MV-4-11 (cell line): ENCODE results near the gene TXNL1.
"Not testable (repeated sequence)": the region's sequence is repeated elsewhere in the genome, so short reads cannot be mapped to it uniquely, and the experiment has no call there.

ENCODE experiments used
- DNase-seq: peaks from one replicate; lab custom pipeline; 2025; lab: John Stamatoyannopoulos, UW

The TXNL1 gene

DNA sequence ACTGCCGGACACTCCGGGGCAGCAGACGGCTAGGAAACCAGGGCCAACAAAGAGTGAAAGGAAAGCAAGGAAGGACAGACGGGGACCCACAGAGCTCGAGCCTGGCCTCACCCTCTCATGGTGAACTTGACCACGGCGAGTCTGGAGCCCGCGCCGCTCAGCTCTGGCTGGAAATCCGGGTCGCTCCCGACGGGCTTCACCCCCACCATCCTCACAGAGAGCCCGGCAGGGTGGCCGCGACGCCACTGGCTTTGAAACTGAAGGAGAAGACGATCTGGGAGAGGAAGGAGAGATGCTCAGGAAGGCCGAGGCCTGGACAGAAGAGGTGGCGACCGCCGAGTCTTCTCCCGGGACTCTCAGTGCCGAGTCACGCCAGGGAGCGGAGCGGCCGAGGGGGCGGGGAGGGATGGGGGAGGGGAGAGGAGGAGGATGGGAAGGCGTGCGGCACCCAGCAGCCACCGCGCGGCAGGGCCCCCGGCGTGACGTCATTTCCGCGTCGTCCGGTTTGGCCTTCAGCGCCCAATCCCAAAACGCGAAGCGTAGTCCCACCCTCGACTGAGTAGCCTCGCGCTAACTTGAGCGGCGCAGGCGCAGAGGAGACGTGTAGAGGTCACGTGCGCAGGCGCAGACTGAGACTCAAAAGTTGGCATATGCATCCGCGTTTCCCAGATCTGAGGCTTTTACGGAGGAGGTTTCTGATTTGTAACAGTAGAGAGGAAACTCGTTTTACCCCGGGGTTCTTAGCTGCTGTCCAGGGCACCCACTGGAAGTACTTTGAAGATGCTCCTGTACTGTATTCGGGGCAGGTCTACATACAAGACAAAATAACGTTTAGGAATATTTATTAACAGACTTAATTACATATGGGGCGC is at the start of gene TXNL1:
Gene TXNL1, minus strand, starts transcription at position 361 of the 872 bp plus-strand sequence. Its CDS starts 152 bp downstream, at position 209.
- peak; percentile 99 for DNase-seq

DNA sequence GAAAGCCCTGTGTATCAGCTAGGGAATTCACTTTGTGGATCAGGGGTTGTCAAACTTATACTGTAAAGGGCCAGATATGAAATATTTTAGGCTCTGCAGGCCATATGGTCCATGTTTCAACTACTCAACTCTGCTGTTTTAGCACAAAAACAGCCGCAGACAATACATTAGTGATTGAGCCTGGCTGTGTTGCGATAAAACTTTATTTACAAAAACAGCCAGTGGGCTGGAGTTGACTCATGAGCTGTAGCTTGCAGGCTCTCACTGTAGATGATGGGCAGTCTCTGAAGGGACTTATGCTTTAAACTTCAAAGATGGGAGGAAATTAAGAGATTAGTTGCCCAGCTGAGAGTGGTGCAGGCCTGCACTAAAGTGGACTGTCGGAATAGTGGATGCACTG is 45.9 kb upstream of the TXNL1 start:
- no peak for DNase-seq

DNA sequence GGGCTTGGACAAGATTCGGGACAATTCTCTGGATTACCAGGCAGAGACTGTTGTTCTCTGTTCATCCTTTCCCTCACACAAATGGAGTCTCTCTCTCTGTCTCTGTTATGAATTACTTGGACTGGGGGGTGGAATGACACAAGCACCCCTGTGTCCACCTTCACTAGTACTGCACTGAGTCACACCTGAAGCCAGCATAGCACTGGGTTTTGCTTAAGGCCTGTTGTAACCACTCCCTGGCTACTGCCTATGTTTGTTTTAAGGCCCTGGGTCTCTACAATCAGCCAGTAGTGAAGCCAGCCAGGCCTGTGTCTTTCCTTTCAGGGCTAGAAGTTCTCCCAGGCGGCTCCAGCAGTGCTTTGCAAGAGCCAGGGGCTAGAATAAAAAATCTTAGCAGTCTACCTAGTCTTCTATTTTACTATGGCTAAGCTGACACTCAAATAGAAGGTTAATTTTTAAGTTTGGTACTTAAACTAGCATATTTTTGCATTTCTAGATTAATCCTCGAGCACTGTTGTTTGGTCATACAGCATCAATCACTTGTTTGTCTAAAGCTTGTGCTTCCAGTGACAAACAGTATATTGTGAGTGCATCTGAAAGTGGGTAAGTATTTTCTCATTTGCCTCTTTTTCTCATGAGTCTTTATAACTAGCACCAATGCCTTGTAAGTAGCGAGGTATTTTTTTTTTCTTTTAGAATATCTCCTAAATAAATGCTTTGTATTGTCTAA is 40.6 kb upstream of the TXNL1 start:
- no peak for DNase-seq

DNA sequence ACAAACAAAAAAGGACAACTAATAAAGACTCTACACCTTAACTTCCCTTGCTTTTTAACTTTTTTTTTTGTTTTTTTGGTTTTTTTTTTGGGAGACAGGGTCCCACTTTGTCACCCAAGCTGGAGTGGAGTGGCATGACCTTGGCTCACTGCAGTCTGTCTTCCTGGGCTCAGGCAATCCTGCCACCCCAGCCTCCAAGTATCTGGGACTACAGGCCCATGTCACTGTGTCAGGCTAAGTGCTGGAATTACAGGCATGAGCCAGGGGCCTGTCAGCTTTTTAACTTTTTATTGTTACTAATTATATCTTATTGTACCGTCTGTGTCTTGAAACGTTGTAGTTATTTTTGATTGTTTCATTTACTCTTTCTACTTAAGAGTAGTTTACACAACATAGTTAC is 38.2 kb upstream of the TXNL1 start:
- no peak for DNase-seq

DNA sequence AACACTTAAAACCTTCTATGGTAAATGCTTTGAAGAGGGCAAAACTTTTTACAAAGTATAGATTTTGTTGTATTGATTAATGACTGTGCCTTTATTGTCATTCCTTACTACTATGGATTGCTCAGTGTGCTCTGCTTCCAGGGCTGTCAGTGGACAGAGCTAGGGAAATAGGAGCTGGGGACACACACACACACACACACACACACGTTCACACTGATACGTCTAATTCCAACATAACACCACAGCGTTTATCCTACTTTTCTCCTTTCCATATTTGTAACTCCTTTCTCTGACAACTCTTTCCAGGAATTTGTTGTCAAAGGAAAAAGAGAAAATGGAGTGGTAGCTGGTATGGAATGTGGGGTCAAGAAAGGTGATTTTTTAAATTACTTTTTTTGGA is 34.6 kb upstream of the TXNL1 start:
- DNase-seq: no peak

DNA sequence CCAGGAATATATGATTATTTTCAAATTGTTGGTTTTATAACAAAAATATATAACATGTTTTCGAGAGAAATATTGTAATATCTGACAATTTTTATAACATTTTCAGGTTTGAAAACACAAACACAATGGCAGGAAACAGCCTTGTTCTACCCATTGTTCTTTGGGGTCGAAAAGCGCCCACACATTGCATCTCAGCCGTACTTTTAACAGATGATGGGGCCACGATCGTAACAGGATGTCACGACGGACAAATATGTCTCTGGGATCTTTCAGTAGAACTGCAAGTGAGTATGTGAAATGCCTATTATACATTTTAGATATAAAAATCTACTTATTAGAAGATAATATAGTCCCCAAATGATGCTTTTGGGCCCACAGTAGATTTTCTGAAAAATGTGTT is 34.0 kb upstream of the TXNL1 start:
- DNase-seq: no peak

DNA sequence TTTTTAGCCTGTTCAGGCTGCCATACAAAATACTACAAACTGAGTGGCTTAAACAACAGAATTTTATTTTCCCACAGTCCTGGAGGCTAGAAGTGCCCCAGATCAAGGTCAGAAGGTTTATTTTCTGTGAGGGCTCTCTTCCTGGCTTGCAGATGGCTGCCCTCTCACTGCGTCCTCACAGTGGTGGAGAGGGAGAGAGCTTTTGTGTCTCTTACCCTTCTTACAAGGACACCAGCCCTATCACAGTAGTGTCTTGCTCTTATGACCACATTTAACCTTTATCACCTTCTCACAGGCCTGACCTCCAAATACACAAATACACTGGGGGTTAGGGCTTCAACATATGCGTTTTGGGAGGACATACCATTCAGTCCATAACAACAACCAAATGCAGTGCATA is 24.5 kb upstream of the TXNL1 start:
- DNase-seq: no peak

DNA sequence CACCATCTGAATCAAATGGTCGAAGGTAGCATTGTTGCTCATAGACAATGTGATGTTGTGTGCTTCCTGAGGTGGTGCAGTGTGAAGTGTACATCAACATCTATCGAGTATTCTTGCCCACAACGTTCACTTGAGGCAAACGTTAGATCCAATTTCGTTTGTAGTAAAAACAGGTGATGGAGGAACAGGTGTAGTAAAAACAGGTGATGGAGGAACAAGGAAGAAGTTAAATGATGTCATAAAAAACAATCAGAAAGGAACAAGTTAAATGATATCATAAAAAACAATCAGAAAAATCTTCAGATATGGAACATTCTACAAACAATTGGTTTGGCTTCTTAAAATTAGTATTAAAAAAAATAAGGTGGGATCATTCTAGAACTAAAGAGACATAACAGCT is 24.1 kb upstream of the TXNL1 start:
- DNase-seq: no peak

DNA sequence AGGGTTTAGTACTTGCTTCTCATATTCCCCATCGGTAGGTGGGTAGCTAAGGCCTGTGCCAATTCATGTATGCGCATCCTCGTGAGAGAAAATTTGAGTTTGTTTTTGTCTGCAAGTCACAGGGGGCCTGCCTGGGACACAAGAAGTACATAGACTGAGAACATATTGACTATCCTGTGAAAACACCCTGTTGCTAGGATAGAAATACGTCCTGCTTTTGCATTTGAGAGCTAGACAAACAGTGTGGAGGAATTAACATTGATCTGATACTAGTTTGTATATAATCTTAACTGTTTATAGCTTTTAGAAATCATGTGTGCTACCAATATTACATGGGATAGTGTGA is 23.6 kb upstream of the TXNL1 start:
- no peak for DNase-seq

DNA sequence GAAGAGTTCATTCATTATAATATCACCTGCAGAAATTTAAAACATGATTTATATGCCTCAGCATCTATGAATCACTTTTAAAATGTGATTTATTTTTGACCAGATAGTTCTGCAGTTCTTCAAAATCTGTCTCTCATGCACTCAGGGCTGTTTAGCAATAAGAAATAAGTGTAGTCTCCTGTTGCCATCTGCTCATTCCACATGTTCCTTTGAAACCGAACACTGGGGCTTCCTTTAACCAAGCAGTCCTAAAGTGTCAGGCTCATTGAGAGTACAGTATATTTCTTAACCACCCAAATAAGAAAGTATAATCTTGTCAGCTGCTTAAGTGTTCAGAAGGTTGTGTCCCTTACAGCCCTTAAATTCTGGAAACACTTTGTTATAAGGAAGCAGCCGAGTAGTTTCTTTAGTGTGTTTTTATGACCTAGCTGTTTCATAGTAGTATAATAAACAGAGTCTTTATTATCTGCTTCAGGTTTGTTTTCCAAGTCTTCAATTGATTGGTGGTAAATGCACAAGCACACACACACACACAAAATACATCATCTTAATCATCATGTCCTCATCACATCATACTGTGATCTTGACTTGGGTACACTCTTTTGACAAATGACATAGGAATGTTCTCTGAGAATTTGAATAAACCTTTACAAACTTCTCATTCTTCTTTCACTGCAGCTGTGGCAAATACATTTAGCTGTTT is 23.1 kb upstream of the TXNL1 start:
- DNase-seq: no peak

DNA sequence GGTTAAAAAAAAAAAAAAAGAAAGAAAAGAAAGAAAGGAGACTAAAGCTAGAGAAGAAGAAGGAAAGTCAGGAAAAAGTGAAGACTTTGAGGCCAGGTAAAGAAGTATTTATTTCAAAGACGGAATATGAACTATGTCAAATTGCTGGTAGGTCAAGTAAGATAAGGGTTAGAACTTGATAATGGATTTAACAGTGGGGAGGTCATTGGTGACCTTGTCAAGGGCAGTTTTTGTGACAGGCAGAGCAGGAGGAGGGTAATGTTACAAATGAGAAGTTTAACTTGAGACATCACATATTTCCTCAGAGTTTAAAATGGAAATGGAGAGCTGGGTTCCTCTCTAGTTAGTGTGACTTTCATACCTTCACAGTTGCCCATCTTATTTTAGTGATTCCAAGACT is 22.3 kb upstream of the TXNL1 start:
- DNase-seq: no peak

DNA sequence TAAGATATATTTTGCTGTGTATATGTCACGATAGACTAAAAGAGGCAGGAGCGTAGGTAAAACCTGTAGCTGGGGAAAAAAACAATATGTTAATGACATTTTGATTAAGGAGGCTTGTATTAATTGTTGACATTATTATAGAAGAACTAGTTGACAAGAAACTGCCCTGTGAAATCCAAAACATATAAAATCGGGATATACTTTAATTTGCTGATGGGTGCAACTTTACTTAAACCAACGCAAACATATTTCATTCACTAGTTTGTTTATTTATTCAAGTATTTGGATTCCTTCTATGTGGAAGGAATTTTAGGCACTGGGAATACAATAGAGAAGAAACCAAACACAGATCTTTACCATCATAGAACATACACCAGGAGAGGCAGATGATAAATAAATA is 20.7 kb upstream of the TXNL1 start:
- no peak for DNase-seq

DNA sequence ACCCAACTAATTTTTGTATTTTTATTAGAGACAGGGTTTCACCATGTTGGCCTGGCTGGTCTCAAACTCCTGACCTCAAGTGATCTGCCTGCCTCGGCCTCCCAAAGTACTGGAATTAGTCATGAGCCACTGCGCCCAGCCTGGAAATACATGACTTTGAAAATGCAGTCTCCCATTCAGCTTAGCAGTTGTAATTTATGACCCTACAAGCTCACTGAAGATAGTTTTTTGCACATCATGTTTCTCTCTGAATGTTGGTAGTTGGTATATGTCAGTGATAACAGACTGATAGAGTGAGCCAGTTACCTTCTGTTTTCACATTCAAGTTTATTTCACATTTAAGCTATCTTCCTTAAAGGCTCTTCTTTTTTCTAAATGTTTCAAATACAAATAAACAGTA is 19.9 kb upstream of the TXNL1 start:
- DNase-seq: no peak

DNA sequence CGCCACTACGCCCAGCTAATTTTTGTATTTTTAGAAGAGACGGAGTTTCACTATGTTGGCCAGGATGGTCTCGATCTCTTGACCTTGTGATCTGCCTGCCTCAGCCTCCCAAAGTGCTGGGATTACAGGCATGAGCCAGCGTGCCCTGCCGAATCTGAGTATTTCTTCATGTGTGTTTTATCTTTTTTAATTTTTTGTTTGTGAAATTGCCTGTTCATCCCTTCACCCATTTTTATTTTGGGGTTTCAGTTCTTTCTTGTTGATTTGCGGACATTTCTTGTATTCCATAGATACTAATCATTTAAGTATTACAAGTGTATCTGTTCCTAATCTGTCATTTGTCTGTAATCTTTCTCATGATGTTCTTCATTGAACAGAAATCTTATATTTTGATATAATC is 15.9 kb upstream of the TXNL1 start:
- not testable (repeated sequence) for DNase-seq

DNA sequence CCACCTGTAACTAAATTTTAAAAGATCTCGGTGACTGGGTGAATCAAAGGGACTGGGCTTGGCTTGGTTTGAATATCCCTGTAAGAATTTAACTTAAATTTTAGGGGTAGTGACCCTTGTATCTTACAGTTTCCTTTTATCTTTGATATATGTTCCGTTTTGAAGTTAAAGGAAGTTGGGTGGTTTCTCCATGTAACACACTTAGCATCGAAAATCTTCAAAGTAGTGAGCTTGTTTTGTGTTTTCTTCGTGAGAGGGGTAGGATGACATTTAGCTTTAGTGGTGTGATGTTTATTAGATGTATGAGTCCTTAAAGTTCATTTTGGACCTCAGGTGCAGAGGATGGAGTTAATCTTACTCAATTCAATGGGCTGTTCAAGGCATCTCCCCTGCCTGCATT is 14.4 kb upstream of the TXNL1 start:
- DNase-seq: peak; percentile 62

DNA sequence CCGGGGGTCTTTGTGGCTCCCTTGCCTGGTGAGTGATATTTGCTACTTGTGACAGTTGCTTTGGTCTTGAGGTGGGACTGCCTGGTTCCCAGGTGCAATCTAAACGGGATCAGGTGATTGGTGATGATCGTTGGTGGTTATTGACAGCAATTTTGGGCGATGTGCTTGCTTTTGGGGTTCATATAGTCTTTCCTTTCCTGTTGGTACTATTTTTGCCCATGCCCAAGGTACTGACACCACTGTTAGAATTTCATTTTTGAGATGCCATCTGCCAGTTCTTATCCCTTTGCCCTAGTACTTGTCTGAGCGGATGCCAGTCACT is 13.3 kb upstream of the TXNL1 start:
- DNase-seq: no peak

DNA sequence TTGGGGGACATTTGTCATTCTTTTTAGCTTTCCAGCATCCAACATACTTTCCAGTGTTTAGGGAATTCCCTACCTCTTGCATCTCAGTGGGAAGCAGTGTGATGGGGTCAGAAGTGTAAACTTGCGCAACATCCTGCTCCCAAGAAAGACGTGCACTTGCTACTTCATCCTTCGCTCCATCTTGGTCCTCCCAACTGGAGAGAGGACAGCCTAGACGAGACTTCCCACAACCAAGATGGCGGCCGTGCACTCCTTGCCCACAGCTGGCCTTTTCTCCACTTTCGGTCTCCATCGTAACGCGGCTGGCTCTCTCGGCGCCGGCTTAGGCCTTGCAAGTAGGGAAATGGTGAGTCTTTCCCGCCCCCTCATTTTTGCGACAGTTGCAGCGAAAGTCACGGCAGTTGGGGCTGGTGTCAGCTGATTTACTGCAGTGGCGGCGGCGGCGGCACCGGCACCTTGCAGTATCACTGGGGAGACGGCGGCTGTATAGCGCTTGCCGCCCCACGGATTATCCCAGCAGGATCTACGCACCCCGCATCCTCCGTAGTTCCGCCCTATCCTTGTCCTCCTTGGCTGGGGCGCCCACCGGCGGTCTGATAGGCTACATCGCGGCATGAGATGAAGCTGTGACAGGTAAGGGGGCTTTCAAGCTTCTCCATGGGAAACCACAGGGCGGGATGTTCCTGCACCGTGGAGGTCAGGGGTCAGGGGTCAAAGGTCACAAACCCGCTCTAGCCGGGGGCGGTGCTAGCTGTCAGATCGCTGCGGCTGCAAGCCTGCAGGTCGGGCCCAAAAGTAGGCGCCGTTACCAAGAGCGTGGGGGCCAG is 12.8 kb upstream of the TXNL1 start, which contains the start of gene WDR7:
Gene WDR7, plus strand, starts transcription at position 416 of the 827 bp plus-strand sequence. CDS start 21,157 bp downstream, outside the sequence.
- peak; percentile 98 for DNase-seq

DNA sequence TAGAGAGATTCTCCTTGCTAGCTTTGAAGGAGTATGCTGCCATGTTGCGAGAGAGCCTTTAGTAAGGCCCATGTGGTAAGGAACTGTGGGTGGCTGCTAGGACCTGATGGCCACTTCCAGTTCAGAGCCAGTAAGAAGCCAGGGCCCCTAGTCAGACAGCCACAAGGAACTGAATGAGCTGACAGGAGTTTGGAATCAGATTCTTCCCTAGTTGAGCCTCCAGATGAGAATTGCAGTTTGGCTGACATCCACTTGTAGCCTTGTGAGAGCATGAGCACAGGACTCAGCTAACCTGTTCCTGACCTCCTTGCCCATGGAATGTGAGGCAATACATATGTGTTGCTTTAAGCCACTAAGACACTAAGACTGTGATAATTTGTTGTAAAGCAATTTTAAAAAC is 11.6 kb upstream of the TXNL1 start:
- DNase-seq: no peak

DNA sequence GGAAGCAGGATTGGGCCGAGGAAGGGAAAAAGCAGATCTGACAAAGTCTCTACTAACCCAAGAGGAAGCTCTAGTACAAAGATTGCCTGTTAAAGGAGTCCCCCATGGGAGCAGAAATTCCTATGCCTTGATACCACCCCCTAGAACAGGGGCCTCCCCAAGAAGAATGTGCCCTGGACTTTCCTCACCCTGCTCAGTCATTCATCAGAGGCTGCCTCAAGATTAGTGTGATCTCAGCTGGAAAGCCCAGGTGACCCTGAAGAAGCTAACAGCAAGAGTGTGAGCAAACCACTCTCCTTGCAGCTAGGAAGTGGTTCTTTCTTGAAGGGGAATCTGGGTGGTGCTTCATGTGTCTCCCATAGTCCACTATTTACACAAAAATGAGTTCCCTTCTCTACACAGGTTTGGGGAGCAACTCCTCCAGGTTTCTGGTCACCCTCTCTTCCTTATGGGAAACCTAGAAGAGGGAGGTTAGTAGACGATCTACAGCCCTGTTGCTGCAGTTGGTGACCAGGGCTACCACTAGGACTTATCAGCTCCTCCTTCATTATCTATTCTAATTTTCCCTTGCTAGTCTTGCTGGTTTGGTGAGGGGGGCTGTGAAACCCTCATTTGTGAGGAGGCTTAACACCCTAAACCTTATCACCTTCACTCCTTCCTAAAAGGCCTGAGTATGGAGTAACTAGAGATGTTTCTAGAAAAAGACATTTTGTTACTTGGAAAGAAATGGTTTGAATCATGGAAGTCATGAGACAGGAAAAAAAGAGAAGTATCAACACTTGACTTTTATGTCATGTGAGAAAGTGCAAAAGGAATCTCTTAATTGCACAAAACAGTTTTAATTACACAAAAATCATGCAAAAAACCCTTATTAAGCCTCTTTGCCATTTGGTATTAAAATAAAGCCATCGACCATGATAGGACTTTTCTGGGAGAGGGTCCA is 9.8 kb upstream of the TXNL1 start:
- no peak for DNase-seq

DNA sequence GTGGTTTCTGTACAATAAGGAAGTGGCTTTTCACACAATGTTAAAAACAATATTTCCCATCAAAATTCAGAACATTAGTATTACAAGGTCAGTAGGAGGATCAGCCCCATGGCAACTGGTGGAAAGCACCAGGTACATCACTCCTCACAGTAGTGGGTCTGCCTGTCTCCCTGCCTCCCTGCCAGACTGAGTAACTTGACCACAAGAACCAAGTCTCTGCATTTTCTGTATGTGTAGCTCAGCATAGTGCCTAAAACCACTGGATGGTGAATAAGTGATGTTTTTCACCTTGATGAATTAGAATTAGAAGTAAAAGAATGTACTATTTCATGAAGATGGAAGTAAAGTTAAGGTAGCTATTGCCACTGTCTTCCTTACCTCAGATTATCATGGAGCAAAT is 8.7 kb upstream of the TXNL1 start:
- DNase-seq: no peak
